Left cardiac atrium (tissue), 4 donors: ENCODE data around the gene HNF1A. TPM values are rescaled to one million over a fixed set of nuclear protein-coding genes. Genes with fewer than 3 reads are reported as not detected.
A peak's percentile ranks its signal among the peaks of the same experiment; 100 is the strongest.

Source experiments
- ATAC-seq, 2 donors: fragments of 200-7000 bp; cut with Tn5 transposase; one replicate each; pipeline ENCODE4 v1.9.1; 2020; ENCODE audit warnings: mild to moderate bottlenecking in 2 of 2, moderate library complexity in 2 of 2
- DNase-seq: peaks from one replicate; pipeline ENCODE4 v3.0.0-alpha.2; 2020
- intact Hi-C, 2 donors: fragments of 100-400 bp; cut with DNase I; formaldehyde crosslinking; loops; one replicate each; pipeline versions ENCODE4 v1.14.1 to v1.15.1; 2022 to 2023
- total RNA-seq, 2 donors: library from RNA; stranded (reverse); fragmentation: NEBNext Ultra II Directional; extraction: Animal tissue kit (Norgen Biotek cat#: 25700); gene quantifications; one replicate each; pipeline ENCODE4 v1.2.1, GENCODE V29; 2021
- donor health status: DM: no; HTN: yes; CAD: no.
- donor health status: DM: no; HTN: yes; CAD: no; lungs with severe emphysema.
- donor health status: DM: yes; HTN: yes; CAD: no.
- donor health status: Dilated cardiomyopathy.

HNF1A gene
- total RNA-seq, 2 donors from 2014 or later, result not detected

GRCh38 chr12:120955232-120955631 is 23.1 kb upstream of the HNF1A start:
- ATAC-seq (no peak), DNase-seq (no peak)
- intact Hi-C loops, result no loop called here

- ATAC-seq (no peak), DNase-seq (no peak)
- intact Hi-C loops, result no loop called here
Observed at GRCh38 chr12:120956579-120957300, 21.6 kb upstream of the HNF1A start.

DNA sequence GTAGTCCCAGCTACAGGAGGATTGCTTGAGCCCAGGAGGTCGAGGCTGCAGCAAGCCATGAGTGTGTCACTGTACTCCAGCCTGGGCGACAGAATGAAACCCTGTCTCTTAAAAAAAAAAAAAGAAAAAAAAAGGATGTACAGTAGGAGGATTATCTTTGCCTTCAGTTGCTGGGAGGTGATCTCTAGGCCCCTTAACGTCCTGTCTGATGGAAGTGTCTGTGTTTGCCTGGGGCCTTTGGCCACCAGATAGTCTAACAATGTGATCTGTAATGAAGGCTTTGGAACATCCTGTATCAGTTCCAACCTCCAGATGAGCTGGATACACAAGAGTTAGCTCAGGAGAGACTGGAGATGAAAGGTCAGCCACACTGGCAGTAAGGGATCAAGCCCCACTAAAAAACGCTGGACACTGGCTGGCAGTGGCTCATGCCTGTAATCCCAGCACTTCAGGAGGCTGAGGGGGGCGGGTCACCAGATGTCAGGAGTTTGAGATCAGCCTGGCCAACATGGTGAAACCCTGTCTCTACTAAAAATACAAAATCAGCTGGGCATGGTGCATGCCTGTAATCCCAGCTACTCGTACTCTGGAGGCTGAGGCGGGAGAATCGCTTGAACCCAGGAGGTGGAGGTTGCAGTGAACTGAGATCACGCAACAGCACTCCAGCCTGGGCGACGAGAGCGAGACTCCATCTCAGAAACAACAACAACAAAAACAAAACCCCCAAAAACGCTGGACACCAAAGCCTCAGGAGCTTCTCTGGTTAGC is 19.0 kb upstream of the HNF1A start:
- intact Hi-C loops, result no loop called here
- no peak for ATAC-seq
- no peak for DNase-seq

DNA sequence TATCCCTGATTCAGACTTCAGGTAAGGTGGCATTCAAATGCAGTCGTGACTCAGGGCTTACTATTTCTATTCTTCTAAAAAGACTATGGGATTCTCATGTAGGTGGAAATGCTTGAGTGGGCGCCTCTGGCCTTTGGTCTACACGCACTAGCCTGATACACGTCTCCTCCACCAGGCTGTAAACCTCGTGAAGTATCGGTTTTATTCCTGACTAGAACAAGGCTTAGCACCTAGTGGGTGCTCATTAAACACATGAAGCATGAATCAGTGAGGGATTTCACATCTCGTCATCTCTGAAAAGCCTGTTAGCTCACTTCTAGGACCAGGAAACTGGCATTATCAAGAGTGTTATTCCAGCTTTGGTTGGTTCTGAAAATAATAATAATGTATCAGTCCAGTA is 17.7 kb upstream of the HNF1A start:
- ATAC-seq, result no peak
- intact Hi-C loops, result no loop called here

GRCh38 chr12:120961604-120962531 is 16.5 kb upstream of the HNF1A start:
- intact Hi-C loops, result no loop called here
- DNase-seq (peak; percentile 40), ATAC-seq (no peak)

More for the DNA sequence above, 17.7 kb upstream of the HNF1A start:
- no peak for DNase-seq

- ATAC-seq, result no peak
- DNase-seq, result no peak
- intact Hi-C loops, result no loop called here
Observed at GRCh38 chr12:120962532-120963020, 15.8 kb upstream of the HNF1A start.

DNA sequence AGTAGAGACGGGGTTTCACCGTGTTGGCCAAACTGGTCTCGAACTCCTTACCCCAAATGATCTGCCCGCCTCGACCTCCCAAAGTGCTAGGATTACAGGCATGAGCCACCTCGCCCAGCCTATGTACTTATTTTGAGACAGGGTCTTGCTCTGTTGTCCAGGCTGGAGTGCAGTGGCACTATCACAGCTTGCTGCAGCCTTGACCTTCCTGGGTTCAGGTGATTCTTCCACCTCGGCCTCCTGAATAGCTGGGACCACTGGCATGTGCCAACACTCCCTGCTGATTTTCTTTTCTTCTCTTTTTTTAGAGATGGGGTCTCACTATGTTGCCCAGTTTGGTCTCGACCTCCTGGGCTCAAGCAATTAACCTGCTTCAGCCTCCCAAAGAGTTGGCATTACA is 14.0 kb upstream of the HNF1A start:
- no peak for DNase-seq
- intact Hi-C loops, result no loop called here
- no peak for ATAC-seq

GRCh38 chr12:120965534-120966091 is 12.7 kb upstream of the HNF1A start:
- intact Hi-C loops, result no loop called here
- ATAC-seq, result no peak
- DNase-seq, result no peak

- DNase-seq, result no peak
- intact Hi-C loops, result loop anchor here (5.0 to 10.0 kb wide), 3 partner anchors 323 to 388 kb away; partner anchors contain the start of genes CABP1 (in 1 of the 2) and POP5 (in 1 of the 2)
- no peak for ATAC-seq
Observed at GRCh38 chr12:120970310-120970709, 8.0 kb upstream of the HNF1A start.

DNA sequence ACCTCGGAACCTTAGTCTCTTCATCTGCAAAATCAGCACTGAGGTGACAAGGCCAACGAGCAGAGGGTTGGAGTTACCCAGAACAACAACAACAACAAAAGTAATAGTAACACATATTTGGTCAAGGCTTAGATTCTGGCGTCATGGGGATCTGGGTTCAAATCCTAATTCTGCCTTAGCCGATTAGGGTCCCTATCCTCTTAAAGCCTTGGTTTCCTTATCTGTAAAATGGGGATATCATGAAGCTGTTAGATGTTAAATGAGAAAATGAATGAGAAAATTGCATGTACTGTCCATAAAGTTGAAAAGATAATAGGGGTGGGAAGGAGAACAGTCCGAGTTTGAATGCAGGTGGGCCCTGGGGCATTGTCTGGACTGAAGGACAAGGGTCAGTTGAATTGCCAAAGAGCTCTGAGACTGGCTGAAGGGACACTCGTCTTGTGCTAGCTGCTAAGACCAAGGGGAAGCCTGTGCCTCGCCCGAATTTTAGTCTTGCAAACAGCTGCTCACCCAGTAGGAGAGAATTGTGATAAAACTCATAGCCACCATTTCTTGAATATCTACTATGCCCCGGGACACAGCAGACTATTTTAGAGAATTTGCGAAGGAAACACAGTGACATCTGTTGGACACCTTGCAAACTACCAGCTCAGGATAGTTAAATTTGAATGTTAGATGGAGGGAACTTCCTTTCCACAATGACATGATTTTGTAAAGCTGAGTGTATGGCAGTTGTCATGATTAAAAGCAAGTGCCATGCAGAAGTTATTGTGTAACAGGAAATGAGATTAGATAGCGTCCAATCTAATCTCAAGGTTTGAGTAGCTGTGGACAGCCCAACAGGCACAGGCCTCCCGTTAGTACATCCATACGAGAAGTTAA is 6.8 kb upstream of the HNF1A start:
- DNase-seq (no peak), ATAC-seq (peak; percentile 84 to 88)
- intact Hi-C loops, result loop anchor here (5.0 to 10.0 kb wide), 3 partner anchors 324 to 389 kb away; partner anchors contain the start of genes CABP1 (in 1 of the 2) and POP5 (in 1 of the 2)

DNA sequence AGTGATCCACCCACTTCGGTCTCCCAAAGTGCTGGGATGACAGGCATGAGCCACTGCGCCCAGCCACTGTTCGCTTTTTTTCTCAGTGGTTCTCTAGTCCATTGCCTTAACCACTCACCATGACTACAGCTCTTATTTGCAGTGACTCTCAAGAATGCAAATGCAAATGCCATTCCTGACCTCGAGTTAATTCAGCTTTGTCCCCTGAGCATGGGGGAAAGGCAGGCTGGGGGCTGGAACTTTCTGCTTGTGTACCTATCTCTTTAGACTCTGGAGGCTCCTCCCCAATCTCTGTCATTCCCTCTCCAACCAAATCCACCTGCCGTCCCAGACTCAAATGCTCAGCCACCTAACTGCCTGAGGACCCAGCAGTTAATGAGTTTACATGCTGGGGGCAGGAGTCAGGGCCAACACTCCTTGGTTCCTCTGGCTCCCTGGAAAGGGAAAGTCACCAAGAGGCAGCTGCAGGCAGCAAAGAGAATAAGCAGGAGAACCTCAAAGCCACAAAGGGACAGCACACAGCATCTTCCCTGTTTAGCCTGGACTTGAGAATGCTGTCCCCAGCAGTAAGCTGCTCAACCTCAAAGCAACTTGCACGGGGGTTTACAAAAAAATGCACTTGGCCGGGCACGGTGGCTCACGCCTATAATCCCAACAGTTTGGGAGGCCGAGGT is 5.3 kb upstream of the HNF1A start:
- ATAC-seq (no peak), DNase-seq (no peak)
- intact Hi-C loops, result loop anchor here (5.0 to 10.0 kb wide), 3 partner anchors 326 to 391 kb away; partner anchors contain the start of genes CABP1 (in 1 of the 2) and POP5 (in 1 of the 2)

- no peak for ATAC-seq
- intact Hi-C loops, result loop anchor here in 1 of 2 donors (10.0 kb wide), 1 partner anchor 333 kb away; the partner anchor contains the start of gene CABP1
- no peak for DNase-seq
Observed at GRCh38 chr12:120977531-120978295, 630 bp upstream of the HNF1A start.

GRCh38 chr12:120979220-120979861 is 998 bp downstream of the HNF1A start:
- intact Hi-C loops, result loop anchor here in 1 of 2 donors (10.0 kb wide), 1 partner anchor 335 kb away; the partner anchor contains the start of gene CABP1
- no peak for DNase-seq
- no peak for ATAC-seq

GRCh38 chr12:120979862-120980696 is 1.7 kb downstream of the HNF1A start:
- intact Hi-C loops, result loop anchor here in 1 of 2 donors (10.0 kb wide), 1 partner anchor 335 kb away; the partner anchor contains the start of gene CABP1
- no peak for DNase-seq
- ATAC-seq, result no peak

DNA sequence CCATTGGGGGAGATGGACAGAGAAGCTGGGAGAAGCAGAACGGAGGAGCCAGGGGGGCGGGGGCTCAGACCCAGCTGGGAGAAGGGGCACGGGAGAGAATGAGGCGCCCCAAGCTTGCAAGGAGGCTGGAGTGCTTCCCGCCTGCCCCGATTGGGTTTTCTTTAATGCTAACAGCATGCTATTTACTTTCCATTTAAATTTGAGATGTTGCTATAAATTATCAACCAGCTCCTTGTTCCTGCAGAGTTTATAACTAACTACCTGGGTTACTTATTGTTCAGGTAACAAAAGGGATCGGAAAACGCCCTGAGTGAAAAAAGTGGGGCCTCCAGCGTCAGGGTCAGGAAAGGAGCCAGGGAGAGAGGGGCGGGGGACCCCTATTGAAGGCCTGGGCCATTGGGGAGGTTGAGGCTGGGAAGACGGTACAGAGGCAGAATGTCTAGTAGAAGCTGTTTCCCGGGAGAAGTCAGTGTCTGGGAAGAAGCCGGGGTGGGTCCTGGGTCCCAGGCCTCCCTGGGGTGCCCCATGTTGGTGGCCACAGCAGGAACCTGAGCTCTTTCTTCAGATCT is 2.5 kb downstream of the HNF1A start:
- DNase-seq, result no peak

More for the DNA sequence above, 2.5 kb downstream of the HNF1A start:
- intact Hi-C loops, result no loop called here
- ATAC-seq, result no peak
